Activated naive CD4-positive, alpha-beta T cell (primary cell): ENCODE data around the gene EPHA2.

Experiments used
- DNase-seq, 4 experiments: peaks; one replicate each; lab custom pipeline; 2025; lab: John Stamatoyannopoulos, UW

EPHA2 gene

GRCh38 chr1:16092097-16092922 lies 63.6 kb downstream of the EPHA2 start:
- no peak for DNase-seq

GRCh38 chr1:16091296-16091695 lies 64.6 kb downstream of the EPHA2 start:
- no peak for DNase-seq

DNA sequence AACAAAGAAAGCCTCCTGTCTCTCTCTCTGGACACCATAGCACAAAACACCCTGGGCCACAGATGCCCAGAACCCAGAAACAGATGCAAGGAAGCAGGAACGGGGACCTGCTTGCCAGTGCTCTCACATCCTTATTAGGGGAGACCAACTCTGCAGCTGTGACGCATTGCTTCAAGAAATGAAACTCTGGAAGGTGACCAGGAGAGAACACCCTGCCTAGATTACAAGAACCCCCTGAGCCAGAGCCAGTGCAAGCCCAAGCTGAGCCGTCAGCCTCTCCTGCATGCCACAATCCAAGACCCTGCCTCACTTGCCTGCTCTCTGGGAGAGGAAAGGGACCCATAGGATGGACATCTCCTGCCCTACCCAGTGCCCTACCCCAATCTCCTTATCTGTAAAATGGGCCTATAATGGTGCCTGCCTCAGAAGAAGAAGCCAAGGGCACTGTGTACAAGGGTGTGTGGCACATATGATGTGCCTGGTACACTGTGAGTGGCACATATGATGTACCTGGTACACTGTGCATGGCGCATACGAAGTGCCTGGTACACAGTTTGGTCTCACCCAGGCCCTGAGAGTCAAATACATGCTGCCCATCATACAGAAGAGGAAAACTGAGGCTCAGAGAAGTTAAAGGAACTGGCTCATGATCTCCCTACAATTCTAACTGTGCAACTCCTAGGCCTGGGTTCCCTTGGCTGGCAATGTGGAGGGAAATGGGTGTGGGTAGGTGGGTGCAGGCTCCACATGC lies 65.6 kb downstream of the EPHA2 start:
- no peak for DNase-seq

GRCh38 chr1:16088996-16089395 lies 66.9 kb downstream of the EPHA2 start:
- DNase-seq: no peak

GRCh38 chr1:16088351-16088911 lies 67.4 kb downstream of the EPHA2 start:
- no peak for DNase-seq

DNA sequence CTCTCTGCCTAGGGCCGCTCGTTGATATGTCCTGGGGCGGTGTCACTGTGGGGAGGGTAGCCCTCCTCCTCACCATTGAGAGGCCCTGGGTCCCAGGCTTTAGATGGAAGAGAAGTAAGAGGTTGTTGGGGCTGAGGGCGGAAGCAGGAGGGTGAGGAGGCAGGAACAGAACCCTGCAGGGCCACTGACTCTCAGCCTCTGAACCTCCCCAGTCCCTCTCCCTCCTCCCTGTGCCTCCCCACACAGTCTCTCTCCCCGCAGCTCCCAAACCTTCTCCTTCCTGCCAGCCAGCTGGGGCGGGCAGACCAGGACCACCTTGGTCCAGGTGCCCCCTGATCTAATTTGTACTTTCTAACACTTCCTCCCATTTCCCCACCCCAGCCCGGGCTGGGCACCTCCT lies 68.1 kb downstream of the EPHA2 start:
- DNase-seq: no peak

DNA sequence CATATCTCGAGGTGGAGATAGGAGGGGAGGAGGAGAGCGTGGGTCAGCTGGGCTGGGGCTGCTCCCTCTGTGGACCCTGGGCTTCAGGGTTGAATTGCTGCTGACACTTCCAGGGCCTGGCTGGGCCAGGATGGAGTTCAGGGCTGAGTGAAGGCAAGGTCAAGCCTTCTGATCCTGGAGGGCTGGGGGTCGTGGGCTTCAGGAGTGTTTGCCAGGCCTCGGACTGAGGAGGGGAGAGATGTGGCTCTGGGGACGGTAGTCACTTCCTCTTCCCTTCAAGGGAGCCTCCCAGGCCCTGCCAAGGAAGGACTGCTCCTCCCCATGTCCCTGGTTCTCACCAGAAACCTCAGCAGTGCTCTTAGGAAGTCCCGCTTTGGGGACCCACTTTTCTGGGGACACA lies 70.3 kb downstream of the EPHA2 start:
- DNase-seq: no peak

DNA sequence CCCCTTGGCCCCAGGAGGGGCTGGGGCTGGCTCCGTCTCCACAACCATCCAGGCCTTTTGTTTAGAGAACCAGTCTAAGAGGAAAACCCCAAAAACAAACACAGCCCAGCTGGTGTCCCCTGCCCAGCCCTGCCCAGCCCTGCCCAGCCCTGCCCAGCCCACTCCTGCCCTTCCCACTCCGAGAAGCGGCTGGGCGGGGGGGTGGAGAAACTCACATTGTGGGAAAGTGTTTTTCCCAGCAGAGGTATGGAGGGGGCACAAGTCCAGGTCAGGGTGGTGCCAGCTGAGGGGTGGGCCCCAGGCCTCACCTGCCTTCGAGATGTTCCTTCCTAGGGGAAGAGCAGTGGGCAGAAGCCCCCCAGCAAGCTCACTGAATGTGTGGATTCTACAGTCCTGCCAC lies 72.4 kb downstream of the EPHA2 start:
- DNase-seq: no peak

DNA sequence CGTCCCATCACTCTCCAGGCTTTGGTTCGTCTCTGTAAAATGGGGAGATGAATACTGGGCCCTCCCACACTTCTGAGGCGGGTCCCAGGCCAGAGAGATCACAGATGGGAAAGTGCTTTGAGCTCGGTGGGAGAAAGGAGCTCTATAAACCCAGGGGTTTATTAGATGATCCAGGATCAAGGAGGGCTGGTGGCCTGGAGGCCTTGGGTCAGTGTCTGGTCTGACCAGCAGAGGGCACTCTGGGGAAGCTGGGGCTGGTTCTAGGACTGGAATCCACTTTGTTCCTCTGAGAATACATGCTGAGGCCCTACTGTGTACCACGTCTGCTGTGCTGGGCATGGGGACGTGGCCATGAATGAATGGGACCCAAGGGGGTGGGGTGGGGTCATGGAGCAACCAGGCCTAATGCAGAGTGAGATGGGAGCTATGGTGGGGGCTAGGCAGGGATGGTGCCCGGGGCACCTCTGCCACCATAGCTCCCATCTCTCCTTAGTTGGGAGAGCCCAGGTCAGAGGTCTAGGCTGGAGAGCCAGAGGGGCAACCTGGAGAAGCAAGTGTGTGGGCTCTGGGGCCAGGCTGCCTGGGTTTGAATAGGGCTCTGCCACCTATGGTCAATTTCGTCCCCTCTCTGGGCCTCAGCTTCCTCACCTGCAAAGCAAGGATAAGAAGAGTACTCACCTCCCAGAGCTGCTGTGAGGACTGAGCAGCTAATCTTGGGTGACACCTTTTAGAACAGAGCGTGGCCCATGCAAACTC lies 73.4 kb downstream of the EPHA2 start:
- peak; percentile 11 to 45 (median 26) for DNase-seq

DNA sequence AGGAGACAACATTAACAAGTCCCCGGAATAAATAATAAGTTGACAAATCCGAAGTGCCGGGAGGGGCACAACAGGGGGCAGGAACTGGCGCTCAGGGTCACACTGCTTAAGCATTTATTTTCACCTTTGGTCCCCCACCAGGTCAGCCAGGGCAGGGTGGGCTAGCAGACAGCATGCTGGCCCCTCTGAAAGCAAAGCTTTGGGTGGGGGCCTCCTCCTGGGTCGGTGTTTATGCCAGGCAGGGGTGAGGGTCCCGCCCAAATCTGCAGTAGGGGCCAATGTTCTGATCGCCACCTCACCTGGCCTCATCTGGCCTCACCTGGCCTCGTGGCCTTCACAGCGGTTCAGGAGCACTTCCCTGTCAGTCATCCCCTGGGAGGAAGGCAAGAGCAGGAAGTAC lies 74.2 kb downstream of the EPHA2 start:
- no peak for DNase-seq

GRCh38 chr1:16080422-16081150 lies 75.3 kb downstream of the EPHA2 start:
- DNase-seq: no peak

- peak; percentile 19 to 67 (median 36) for DNase-seq
Measured at GRCh38 chr1:16078925-16079656, 76.8 kb downstream of the EPHA2 start.

GRCh38 chr1:16077406-16078245 lies 78.2 kb downstream of the EPHA2 start:
- no peak for DNase-seq

GRCh38 chr1:16076865-16077238 lies 79.0 kb downstream of the EPHA2 start:
- DNase-seq: no peak

DNA sequence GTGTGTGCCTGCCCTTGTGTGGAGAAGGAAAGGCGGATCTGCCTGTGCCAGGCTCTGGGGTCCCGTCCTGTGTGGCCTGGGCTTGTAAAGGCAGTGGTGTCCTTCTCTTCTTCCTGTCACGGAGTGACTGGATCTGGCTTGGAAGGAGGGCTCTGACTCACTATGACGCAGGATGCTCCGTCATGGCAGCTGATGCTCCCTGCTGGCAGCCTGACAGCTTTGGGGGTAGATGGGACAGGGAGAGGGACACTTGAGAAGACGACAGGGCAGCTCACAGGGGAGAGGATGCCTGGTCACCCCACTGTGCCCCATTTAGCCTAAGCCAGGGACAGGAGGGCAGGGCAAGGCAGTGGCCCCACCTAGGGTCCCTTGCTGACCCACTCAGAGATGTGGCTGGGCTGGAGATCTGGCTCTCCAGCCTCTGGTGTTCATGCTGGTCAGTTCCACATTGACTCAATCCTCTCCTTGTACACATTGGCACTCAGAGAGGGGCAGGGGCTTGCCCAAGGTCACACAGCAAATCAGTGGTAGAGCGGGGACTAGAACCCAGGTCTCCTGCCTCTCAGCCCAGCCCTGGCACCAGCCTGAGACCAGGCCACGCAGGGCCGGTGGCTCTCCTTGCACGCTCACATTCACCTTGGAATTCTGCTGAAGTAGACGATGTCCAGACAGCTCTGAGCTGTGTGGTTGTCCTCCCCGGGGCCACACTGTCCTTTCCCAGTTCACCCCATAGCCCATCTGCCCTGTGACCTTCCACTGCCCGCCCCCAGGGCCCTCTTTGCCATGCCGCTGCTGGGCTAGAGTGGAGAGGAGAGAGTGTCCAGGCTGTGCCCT lies 79.6 kb downstream of the EPHA2 start:
- no peak for DNase-seq

DNA sequence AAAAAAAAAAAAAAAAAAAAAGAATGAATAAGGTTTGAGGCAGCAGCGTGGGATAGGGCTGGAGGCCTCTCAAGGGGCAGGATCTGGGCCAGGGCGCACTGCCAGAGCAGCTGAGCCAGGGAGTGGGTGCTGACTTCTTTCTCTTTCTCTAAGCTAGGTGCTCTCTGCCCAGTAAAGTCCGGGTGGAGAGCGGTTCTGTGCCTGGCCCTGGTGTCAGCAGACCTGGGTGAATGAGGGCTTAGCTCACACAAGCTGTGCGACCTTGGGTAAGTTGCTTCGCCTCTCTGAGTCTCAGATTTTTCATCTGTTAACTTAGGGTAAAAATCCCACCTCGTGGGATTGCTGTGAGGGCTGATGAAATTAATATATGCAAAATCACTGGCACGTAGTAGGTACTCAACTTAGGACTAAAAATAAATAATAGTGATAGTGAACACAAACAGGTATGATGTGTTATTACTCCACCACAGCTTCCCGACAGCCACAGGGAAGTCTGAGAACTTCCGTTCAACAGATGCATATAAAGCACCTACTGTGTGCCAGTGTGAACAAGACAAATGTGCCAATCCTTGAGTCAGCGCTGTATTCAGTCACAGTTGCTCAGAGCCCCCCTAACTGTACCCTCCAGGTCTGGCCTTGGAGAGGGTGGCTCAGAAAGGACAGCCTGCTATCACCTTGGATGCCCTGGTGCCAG lies 80.4 kb downstream of the EPHA2 start:
- no peak for DNase-seq
